Aortic smooth muscle cell (primary cell): Measurements from ENCODE around the gene ILF3. TPM values are rescaled to one million over a fixed set of nuclear protein-coding genes. Genes with fewer than 3 reads are reported as not detected.

ENCODE experiments used
- total RNA-seq: library from RNA; depleted of rRNA; stranded (reverse); fragments of >200 nt; gene quantifications from 2 replicates; pipeline ENCODE4 v1.2.3, GENCODE V29; 2014

Gene ILF3
- 80.6 and 95.6 TPM in 2 replicates for total RNA-seq

DNA sequence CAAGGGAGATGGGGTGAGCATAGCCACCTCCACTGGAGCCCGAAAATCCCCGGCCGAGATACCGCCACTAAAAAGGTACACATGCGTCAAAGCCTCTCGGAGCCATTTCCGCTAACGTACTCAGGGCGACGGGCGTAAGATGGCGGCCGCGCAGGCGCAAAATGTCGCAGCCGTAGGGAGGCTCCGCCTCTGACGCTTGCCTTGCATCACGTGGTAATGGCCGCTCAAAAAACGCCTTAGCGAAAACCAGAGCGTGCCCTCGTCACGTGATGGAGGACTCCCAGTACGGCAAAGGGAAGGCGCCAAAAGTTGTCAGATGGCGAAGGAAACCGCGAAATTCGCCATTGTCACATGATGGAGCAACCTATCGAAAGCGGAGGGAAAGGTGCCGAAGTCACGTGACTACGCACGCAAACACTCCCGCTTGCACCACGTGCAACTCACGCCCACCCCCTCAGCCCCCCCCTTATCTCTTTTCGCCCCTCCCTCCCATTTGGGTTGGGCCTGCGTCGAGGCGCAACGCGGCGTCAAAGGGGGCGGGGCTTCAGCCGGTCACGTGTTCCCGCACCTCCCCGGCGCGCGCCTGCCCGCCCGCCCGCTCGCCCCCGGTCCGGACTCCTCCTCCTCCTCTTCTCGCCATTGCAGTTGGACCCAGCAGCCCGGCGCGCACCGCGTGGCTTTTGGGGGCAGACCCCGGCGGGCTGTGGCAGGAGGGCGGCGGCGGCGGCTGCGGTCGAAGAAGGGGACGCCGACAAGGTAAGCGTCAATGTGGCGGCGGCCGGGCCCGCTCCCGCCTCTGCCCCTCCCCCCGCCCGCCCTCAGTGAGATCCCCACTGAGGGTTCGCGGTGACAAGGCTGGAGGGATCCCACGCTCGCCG is at the start of gene ILF3:
Gene ILF3, plus strand, starts transcription at position 615 of the 878 bp plus-strand sequence. CDS start 16,260 bp downstream, outside the sequence.

DNA sequence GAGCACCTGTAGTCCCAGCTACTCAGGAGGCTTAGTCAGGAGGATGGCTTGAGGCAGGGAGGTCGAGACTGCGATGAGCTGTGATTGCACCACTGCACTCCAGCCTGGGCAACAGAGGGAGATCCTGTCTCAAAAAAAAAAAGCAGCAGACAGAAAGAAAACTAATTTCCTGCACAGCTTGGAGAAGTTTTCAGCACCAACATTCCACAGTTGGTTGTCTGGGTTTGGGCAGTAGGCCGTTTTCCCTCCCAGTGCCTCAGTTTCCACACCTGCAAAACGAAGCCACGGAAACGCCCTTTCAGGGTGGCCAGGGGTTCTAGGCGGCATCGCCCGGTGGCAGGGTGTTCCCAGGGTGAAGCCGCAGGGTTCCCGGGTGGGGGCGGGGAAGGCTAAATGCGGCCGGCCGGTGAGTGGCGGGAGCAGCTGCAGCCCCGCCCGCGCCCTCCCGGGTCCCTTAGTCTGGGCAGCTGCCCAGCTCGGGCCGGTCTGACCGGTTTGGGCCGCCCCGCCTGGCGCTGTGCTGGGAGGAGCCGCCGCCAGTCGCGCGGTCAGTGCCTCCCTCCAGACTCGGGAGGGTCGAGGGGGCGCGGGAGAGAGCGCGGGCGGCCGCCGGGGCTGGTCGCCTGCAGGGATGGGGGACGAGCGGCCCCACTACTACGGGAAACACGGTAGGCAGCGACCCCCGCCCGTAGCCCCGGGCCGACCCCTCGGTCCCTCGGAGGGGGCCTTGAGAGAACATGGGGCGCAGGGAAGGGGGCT is 29.0 kb upstream of the ILF3 start, which contains the start of gene SLC44A2:
Gene SLC44A2, plus strand, starts transcription at position 551 of the 759 bp plus-strand sequence. Its CDS starts 81 bp downstream, at position 632.

GRCh38 chr19:10717356-10718204 is 63.4 kb downstream of the ILF3 start, which contains the start of gene DNM2:
Gene DNM2 (plus strand): TSS chr19:10718079. CDS start chr19:10718243, 164 bp downstream.

Other genes with a start within 250 kb of the ILF3 start
- gene PDE4A, start 233.8 kb upstream of the ILF3 start, total RNA-seq: 2.4 and 3.5 TPM in 2 replicates
- gene KEAP1, start 151.0 kb upstream of the ILF3 start, total RNA-seq: 71.6 and 97.9 TPM in 2 replicates
- 4.1 and 6.2 TPM in 2 replicates for gene S1PR5, start 136.9 kb upstream of the ILF3 start, total RNA-seq
- 11.4 and 12.4 TPM in 2 replicates for gene ATG4D, start 110.4 kb upstream of the ILF3 start, total RNA-seq
- gene KRI1, start 88.3 kb upstream of the ILF3 start, total RNA-seq: 5.5 and 8.5 TPM in 2 replicates
- gene CDKN2D, start 85.4 kb upstream of the ILF3 start, total RNA-seq: 12.0 and 13.7 TPM in 2 replicates
- gene AP1M2, start 67.0 kb upstream of the ILF3 start, total RNA-seq: 0.19 TPM in 1 of 2 replicates, not detected in the other
- gene SLC44A2, start 28.8 kb upstream of the ILF3 start, total RNA-seq: 62.0 and 89.7 TPM in 2 replicates
- 20.9 and 27.9 TPM in 2 replicates for gene QTRT1, start 47.1 kb downstream of the ILF3 start, total RNA-seq
- 90.5 and 96.6 TPM in 2 replicates for gene DNM2, start 63.7 kb downstream of the ILF3 start, total RNA-seq
- gene TMED1, start 181.9 kb downstream of the ILF3 start, total RNA-seq: 47.0 and 55.4 TPM in 2 replicates
- gene C19orf38, start 194.1 kb downstream of the ILF3 start, total RNA-seq: 0.19 and 0.26 TPM in 2 replicates
- gene CARM1, start 217.2 kb downstream of the ILF3 start, total RNA-seq: 18.6 and 19.5 TPM in 2 replicates